Glutamatergic neuron (in vitro differentiated cells): ENCODE measurements around the gene BRDT. TPM values are rescaled to one million over a fixed set of nuclear protein-coding genes. Genes with fewer than 3 reads are reported as not detected.

Source experiments
- DNase-seq: peaks from one replicate; pipeline ENCODE4 v3.0.0; 2022
- H3K27ac Mint-ChIP-seq: one replicate; pipeline ENCODE4 v1.8.0; 2020; ENCODE audit warnings: mild to moderate bottlenecking, mixed read lengths, inconsistent platforms; ENCODE audit not compliant: unreplicated experiment
- H3K27me3 Mint-ChIP-seq: one replicate; pipeline ENCODE4 v1.8.0; 2020; ENCODE audit warnings: mild to moderate bottlenecking, moderate library complexity, mixed read lengths, inconsistent platforms; ENCODE audit not compliant: unreplicated experiment
- H3K36me3 Mint-ChIP-seq: one replicate; pipeline ENCODE4 v1.8.0; 2020; ENCODE audit warnings: mild to moderate bottlenecking, mixed read lengths, inconsistent platforms; ENCODE audit not compliant: unreplicated experiment
- H3K4me1 Mint-ChIP-seq: one replicate; pipeline ENCODE4 v1.8.0; 2020; ENCODE audit warnings: mild to moderate bottlenecking, low read depth, mixed read lengths, inconsistent platforms; ENCODE audit not compliant: unreplicated experiment
- H3K4me3 Mint-ChIP-seq: one replicate; pipeline ENCODE4 v1.8.0; 2020; ENCODE audit warnings: mild to moderate bottlenecking, mixed read lengths, inconsistent platforms; ENCODE audit not compliant: unreplicated experiment
- H3K9me3 Mint-ChIP-seq: one replicate; pipeline ENCODE4 v1.8.0; 2020; ENCODE audit warnings: mild to moderate bottlenecking, moderate library complexity, mixed read lengths, inconsistent platforms; ENCODE audit not compliant: unreplicated experiment
- CTCF ChIP-seq: fragments of 200-600 bp; sonication (generic); IDR thresholded peaks from one replicate; pipeline ENCODE4 v1.5.0; 2021; ENCODE audit not compliant: partially characterized antibody, unreplicated experiment
- total RNA-seq: library from RNA; stranded (reverse); fragmentation: NEBNext Ultra II Directional; extraction: Animal tissue kit (Norgen Biotek cat#: 25700); gene quantifications from one replicate; pipeline ENCODE4 v1.2.1, GENCODE V29; 2021; ENCODE audit not compliant: unreplicated experiment

BRDT gene
- total RNA-seq, 1 donor from 2014 or later: not detected

DNA sequence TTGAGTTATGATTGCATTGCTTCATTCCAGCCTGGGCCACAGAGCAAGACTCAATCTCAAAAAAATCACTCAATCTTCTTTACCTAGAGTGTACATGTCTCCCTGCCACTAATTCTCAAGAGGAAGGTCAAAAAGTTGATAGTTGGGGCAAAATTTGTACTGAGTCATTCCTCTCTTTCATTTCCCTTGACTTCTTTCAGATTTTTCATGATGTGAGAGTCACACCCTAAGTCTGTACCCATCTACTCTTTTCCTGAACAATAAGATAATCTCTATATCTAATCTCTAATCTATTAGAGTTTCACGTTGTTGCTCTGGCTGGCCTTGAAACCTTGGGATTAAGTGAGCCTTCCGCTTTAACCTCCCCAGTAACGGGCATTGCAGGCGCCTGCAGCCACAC is 1.1 kb upstream of the BRDT start:
- Mint-ChIP-seq H3K27me3 (peaks cover 2% of the 10 kb centered on the region), H3K27ac (no peak overlapping the region), H3K9me3 (no peaks in the 10 kb centered on the region), H3K4me1 (no peaks in the 10 kb centered on the region), H3K4me3 (no peak overlapping the region), H3K36me3 (no peaks in the 10 kb centered on the region)
- no peak for DNase-seq
- TF ChIP-seq CTCF: no peak

DNA sequence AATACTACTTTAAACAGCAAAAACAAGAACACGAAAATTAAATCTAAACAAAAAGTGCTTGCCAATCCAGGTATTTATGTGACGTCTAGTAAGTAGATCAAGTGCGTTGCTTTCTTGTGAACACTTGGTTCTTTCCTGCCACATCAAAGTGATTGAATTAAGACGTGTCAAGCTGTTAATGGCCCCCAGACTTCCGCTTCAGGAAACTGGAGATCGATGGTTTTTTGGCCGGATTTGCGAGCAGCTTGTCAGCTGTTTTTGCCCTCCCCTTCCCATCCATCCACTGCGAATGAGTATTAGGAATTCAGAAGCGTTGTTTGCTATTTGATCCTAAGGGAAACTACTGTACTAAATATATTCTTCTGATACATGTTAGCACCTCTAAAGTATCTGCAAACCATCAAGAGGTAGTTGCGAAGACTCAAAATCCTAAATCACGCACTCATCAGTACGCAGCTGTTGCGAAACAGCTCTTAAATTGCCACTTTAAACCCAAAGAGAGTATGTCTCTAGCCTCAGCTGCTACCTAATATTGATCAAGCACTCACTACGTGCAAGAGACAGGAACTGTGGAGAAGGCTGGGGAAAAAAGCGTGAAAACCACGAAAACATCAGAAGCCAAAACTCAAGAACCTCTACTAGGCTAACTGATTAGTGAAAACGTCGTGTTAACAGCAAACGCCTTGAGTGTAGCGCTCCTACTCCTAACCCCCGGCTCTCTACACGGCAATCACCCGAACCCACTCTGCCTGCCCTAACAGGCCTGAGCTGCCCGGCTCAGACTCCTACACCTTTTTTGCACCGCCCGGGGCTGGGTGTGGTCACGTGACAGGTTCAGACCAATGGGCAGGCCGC is 473 bp upstream of the BRDT start:
- no peaks in the 10 kb centered on the region for H3K9me3 Mint-ChIP-seq
- H3K4me3 Mint-ChIP-seq: no peak overlapping the region
- H3K27ac Mint-ChIP-seq: no peak overlapping the region
- H3K27me3 Mint-ChIP-seq: peaks cover 2% of the 10 kb centered on the region
- DNase-seq: no peak
- H3K36me3 Mint-ChIP-seq: no peaks in the 10 kb centered on the region
- no peaks in the 10 kb centered on the region for H3K4me1 Mint-ChIP-seq
- no peak for TF ChIP-seq CTCF

DNA sequence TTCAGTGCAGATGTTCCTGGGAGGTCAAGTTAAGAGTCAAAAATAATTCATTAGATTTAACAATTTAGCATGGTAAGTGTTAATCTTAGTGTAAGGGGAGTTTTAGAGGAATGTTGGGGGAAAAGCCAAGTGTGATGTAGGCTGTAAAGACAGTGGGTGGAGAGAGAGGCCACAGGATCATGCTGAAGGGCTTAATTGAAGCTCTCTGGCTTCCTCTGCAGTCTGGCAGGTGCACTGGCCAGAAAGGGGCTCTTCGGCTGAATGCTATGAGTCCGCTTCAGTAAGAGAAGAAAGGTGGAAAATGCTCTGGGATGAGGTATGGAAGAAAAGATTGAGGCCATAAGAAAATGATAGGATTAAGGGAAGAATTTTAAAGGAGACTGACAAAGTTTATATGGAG is 3.0 kb downstream of the BRDT start:
- TF ChIP-seq CTCF: no peak
- Mint-ChIP-seq H3K27me3 (peaks cover 2% of the 10 kb centered on the region), H3K4me1 (no peaks in the 10 kb centered on the region), H3K9me3 (peaks cover 1% of the 10 kb centered on the region), H3K36me3 (no peaks in the 10 kb centered on the region), H3K4me3 (no peak overlapping the region), H3K27ac (no peak overlapping the region)
- no peak for DNase-seq

DNA sequence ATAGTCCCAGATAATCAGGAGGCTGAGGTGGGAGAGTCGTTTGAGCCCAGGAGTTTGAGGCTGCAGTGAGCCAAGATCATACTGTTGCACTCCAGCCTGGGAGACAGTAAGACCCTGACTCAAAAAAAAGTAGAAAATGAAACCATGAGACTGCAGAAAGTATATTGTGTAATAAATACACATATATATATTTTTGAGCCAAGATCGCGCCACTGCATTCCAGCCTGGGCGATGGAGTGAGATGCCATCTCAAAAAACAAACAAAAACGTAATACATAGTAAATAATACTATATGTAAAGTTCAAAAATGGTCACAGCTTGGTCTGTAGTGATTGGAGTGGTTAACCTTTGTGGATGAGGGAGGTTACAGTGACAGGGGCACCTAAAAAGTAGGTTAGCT is 9.7 kb downstream of the BRDT start:
- Mint-ChIP-seq H3K9me3 (peaks cover 1% of the 10 kb centered on the region), H3K36me3 (no peaks in the 10 kb centered on the region), H3K27ac (no peak overlapping the region), H3K4me3 (no peak overlapping the region), H3K27me3 (no peaks in the 10 kb centered on the region), H3K4me1 (no peaks in the 10 kb centered on the region)
- no peak for TF ChIP-seq CTCF
- no peak for DNase-seq

DNA sequence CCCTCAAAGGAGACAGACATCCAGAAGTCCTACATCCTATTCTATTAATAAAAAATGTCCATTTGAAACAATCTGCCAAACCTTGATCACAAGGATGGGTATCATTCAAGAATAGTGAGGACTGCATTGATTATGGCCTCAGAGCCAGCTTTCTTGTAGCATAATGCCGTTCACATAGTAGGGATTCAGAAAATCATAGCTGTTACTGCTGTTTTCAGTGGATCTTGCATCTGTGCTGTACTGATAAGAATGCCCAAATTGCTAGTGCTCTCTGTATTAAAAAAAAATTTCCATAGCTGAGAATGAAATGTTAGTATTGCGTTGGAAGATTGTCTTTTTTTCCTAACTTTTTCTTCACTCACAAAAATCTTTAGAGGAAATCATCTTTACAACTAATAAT is 19.1 kb downstream of the BRDT start:
- no peaks in the 10 kb centered on the region for H3K4me1 Mint-ChIP-seq
- no peak overlapping the region for H3K27ac Mint-ChIP-seq
- H3K36me3 Mint-ChIP-seq: no peaks in the 10 kb centered on the region
- H3K27me3 Mint-ChIP-seq: no peaks in the 10 kb centered on the region
- no peak for DNase-seq
- no peak overlapping the region for H3K4me3 Mint-ChIP-seq
- TF ChIP-seq CTCF: no peak
- no peaks in the 10 kb centered on the region for H3K9me3 Mint-ChIP-seq
